Measurements from ENCODE around the gene CKLF.
"Not testable (repeated sequence)": the region's sequence is repeated elsewhere in the genome, so short reads cannot be mapped to it uniquely, and the experiment has no call there.

The CKLF gene

DNA sequence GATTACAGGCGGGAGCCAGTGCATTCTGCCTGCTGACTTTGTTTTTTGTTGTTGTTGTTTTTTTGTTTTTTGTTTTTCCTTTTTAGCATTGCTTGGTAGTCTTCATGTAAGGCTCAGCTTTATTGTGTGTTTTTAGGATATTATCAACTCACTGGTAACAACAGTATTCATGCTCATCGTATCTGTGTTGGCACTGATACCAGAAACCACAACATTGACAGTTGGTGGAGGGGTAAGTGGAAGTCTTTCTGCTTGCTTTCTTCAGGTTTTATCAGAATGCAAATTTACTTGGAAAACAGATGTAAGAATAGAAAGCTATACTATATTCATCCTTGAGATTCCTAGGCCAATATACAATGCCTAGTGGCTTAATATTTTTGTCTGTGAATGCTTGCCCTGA, 10.6 kb downstream of the CKLF start:
- no peaks in the 10 kb centered on the region for H3K9me3 Mint-ChIP-seq
- H3K4me1 Mint-ChIP-seq (ENCODE audit: low read depth): peaks cover 65% of the 10 kb centered on the region
- H3K27ac Mint-ChIP-seq: peak overlapping the region; percentile 65
- peaks cover 69% of the 10 kb centered on the region for H3K36me3 Mint-ChIP-seq (ENCODE audit: low read depth)
- H3K27me3 Mint-ChIP-seq (ENCODE audit: low read depth): no peaks in the 10 kb centered on the region
- no peak for DNase-seq (ENCODE audit: low spot score)
- peak overlapping the region; percentile 51 for H3K4me3 Mint-ChIP-seq

DNA sequence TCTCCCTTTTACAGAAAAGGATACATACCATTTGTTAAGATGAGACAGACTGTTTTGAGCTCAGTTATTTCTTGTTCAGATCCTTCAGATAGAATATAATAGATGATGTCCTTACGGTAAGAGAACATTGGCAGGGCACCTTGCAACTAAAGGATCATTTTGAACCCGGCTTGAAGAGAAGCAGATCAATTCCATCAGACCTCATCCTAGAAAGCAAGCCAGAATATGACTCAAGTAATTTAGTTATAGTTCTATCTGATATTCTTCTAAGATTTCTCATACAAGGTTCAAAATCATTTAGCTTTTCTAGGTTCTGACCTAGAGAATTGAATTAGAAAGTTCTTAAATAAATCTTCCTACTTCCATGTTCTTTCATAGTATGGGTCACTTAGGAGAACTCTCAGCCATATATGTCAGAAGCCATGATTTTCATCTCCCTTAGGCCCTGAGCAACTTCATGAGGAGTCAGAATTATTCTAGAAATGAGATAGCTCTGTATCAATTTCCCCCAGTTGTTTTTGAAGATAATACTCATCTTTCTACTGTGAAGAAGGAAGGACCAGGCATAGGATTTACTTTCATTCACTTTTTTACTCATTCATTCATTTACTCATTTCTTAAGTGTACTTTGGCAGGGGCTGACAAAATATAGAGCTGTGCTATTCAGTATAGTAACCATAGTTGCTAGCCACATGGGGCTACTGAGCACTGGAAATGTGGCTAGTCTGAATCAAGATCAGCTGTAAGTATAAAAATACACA, 11.4 kb downstream of the CKLF start:
- Mint-ChIP-seq H3K9me3 (no peaks in the 10 kb centered on the region), H3K4me1 (ENCODE audit: low read depth) (peaks cover 58% of the 10 kb centered on the region), H3K4me3 (no peak overlapping the region), H3K27ac (peak overlapping the region; percentile 29), H3K36me3 (ENCODE audit: low read depth) (peaks cover 64% of the 10 kb centered on the region), H3K27me3 (ENCODE audit: low read depth) (no peaks in the 10 kb centered on the region)
- DNase-seq (ENCODE audit: low spot score): no peak

DNA sequence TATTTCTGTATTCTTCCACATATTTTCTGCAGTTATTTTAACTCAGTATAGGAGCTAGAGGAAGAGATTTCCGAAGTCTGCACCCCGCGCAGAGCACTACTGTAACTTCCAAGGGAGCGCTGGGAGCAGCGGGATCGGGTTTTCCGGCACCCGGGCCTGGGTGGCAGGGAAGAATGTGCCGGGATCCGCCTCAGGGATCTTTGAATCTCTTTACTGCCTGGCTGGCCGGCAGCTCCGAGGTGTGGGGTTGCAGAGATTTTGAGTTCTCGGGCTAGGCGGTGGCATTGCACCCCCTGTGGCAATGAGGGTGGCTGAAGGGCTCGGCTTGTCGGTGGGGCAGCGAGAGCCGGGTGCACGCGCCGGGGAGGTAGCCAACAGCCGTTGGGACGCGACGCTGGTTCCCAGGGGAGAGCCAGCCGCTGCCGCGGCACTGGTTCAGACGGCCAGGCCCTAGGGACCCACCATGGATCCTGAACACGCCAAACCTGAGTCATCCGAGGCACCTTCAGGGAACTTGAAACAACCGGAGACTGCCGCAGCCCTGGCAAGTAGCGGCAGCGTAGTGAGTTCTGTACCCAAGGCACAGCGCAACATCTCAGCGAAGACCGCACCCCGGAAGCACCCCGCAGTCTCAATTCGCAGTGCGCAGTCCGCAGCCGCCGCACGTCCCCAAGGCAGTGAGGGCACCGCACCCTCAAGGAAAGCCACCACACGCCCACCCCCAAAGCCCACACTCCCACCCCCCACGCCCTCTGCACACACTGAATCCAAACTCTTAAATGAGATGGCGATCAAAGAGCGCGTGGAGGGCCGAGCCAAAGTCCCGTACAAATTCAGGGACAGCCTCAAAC, 13.9 kb downstream of the CKLF start, which contains the start of gene CMTM1:
Gene CMTM1 (plus strand): TSS at position 389 of the 851 bp plus-strand sequence. CDS start 75 bp downstream, at position 464.
- no peak within 1 kb of the TSS for H3K27ac Mint-ChIP-seq
- H3K36me3 Mint-ChIP-seq (ENCODE audit: low read depth): peaks cover 50% of the 10 kb centered on the region
- no peak for DNase-seq (ENCODE audit: low spot score)
- no peaks in the 10 kb centered on the region for H3K9me3 Mint-ChIP-seq
- peaks cover 35% of the 10 kb centered on the region for H3K4me1 Mint-ChIP-seq (ENCODE audit: low read depth)
- H3K4me3 Mint-ChIP-seq: no peak within 1 kb of the TSS
- H3K27me3 Mint-ChIP-seq (ENCODE audit: low read depth): no peaks in the 10 kb centered on the region

DNA sequence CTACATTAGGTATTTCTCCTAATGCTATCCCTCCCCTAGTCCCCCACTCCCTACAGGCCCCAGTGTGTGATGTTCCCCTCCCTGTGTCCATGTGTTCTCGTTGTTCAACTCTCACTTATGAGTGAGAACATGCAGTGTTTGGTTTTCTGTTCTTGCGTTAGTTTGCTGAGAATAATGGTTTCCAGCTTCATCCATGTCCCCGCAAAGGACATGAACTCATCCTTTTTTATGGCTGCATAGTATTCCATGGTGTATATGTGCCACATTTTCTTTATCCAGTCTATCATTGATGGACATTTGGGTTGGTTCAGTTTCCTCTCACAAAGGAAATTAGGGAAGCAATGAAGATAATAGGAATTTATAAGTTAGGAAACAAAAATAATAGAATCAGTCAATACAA, 14.9 kb downstream of the CKLF start:
- Mint-ChIP-seq H3K4me1 (ENCODE audit: low read depth) (peaks cover 28% of the 10 kb centered on the region), H3K36me3 (ENCODE audit: low read depth) (peaks cover 46% of the 10 kb centered on the region)
- not testable (repeated sequence) for H3K27me3 Mint-ChIP-seq (ENCODE audit: low read depth); H3K9me3 Mint-ChIP-seq; H3K27ac Mint-ChIP-seq; DNase-seq (ENCODE audit: low spot score); H3K4me3 Mint-ChIP-seq

DNA sequence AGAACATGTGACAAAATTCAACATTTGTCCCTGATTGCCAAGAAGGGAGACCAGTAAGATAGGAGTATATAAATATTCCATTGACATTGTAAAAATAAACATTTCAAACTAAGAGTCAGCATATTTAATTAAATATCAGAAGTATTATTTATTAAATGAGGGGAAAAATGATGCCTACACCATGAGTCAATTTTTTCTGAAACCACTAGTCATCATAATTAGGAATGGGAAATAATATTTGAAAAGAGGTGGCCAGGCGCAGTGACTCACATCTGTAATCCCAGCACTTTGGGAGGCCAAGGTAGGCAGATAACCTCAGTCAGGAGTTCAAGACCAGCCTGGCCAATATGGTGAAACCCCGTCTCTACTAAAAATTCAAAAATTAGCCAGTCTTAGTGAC, 16.0 kb downstream of the CKLF start:
- no peak for DNase-seq (ENCODE audit: low spot score)
- Mint-ChIP-seq H3K27me3 (ENCODE audit: low read depth) (no peaks in the 10 kb centered on the region), H3K9me3 (no peaks in the 10 kb centered on the region), H3K27ac (no peak overlapping the region), H3K4me1 (ENCODE audit: low read depth) (peaks cover 24% of the 10 kb centered on the region), H3K36me3 (ENCODE audit: low read depth) (peaks cover 41% of the 10 kb centered on the region), H3K4me3 (no peak overlapping the region)

DNA sequence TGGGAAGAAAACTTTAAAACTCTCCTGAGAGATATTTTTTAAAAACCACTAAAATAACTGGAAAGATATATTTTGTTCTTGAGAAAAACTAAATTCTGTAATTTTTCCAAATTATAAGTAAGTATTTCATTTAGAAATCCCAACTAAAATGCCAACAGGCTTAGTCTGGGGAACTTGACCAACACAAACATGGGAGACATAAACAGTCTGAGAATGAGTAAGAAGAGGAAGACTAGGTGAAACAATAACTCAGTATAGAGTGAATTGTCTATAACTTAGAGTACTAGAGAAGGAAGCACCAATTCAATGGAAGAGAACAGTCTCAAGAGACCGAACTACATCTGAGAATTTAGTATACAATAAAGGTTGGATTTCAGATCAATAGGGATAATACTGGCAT, 16.8 kb downstream of the CKLF start:
- no peak for DNase-seq (ENCODE audit: low spot score)
- Mint-ChIP-seq H3K27ac (no peak overlapping the region), H3K4me1 (ENCODE audit: low read depth) (peaks cover 17% of the 10 kb centered on the region), H3K36me3 (ENCODE audit: low read depth) (peaks cover 35% of the 10 kb centered on the region), H3K27me3 (ENCODE audit: low read depth) (no peaks in the 10 kb centered on the region), H3K9me3 (no peaks in the 10 kb centered on the region), H3K4me3 (no peak overlapping the region)

DNA sequence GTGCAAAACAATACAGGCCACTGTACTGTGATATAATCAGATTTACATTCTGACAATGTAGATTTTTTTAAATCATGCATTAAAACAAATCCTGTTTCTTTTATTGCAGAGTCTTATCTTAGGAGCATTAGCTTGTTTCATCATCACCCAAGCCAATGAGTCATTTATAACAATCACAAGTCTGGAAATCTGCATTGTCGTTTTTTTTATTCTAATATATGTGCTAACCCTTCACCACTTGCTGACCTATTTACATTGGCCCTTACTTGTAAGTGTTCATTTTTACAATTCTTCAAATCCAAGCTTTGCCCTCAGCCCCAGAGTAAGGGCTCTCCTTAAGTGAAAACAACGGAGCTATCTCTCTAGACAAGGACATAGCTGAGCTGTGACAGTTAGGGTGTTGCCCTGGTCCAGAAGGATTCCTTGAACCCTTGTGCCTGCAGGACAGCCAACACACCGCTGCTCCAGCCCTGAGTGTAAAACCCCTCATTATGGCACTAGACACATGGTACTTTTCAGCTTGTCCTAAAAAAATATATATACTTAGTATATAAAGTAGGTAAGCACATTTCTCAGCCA, 17.5 kb downstream of the CKLF start:
- DNase-seq (ENCODE audit: low spot score): no peak
- Mint-ChIP-seq H3K27me3 (ENCODE audit: low read depth) (no peaks in the 10 kb centered on the region), H3K4me1 (ENCODE audit: low read depth) (peaks cover 17% of the 10 kb centered on the region), H3K4me3 (no peak overlapping the region), H3K36me3 (ENCODE audit: low read depth) (peaks cover 36% of the 10 kb centered on the region), H3K9me3 (no peaks in the 10 kb centered on the region), H3K27ac (no peak overlapping the region)

DNA sequence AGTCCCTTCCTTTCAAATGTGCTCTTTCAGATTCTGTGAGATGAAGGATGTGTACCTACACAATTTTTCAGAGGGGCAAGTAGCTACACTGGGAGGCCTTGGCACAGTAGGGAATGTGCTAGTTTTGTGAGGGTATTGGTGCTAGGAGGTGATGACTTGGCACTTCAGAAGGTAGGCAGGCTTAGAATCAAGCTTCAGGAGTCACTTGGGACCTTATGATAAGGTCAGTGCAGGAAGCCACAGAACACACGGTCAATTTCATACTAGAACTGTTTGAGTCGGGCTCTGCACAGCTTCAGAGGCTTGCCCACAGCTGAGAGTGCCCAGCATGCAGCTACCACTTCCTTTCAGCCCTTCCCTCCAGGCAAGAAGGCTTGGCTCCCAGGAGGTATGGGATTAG, 20.0 kb downstream of the CKLF start:
- Mint-ChIP-seq H3K27me3 (ENCODE audit: low read depth) (peaks cover 4% of the 10 kb centered on the region), H3K36me3 (ENCODE audit: low read depth) (peaks cover 19% of the 10 kb centered on the region), H3K9me3 (no peaks in the 10 kb centered on the region), H3K4me1 (ENCODE audit: low read depth) (peaks cover 16% of the 10 kb centered on the region), H3K27ac (no peak overlapping the region), H3K4me3 (no peak overlapping the region)
- no peak for DNase-seq (ENCODE audit: low spot score)

DNA sequence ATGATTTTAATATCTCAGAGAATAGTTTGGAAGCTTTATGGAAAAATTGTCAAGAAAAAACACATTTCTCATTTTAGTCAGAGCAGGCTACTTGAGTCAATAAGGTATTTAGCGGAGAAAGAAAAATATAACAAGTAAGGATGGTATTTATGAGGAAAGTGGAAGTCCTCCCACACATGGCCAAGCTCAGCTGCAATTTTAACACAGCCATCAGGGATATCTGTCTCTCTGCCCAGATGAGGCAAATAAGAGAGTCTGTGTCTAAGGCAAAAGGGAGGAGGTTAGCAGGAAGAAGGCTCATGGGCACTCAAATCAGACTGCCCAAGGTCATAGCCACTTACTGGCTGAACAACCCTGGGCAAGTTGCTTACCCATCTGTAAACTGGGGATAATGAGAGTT, 21.7 kb downstream of the CKLF start:
- Mint-ChIP-seq H3K4me1 (ENCODE audit: low read depth) (peaks cover 13% of the 10 kb centered on the region), H3K9me3 (no peaks in the 10 kb centered on the region), H3K27ac (no peak overlapping the region), H3K36me3 (ENCODE audit: low read depth) (peaks cover 20% of the 10 kb centered on the region), H3K27me3 (ENCODE audit: low read depth) (peaks cover 21% of the 10 kb centered on the region), H3K4me3 (no peak overlapping the region)
- no peak for DNase-seq (ENCODE audit: low spot score)

DNA sequence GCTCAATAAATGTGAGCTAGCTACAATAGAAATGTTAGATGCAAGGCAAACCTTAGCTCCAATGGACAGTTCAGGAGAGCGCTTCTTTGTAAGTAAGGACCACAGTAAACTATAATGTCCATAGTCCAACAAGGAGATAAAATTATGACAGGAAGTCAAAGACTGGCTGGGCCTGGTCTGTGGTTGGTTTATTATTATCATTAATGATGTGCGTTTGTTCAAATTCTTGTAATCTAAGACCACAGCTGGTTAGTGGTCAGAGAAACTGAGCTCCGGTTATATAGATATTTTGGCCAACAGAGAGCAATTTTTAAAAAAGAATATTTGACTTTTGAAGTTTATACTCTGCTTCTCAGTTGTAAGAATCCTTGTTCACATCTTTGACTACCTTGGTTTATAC, 22.2 kb downstream of the CKLF start:
- Mint-ChIP-seq H3K4me1 (ENCODE audit: low read depth) (peaks cover 13% of the 10 kb centered on the region), H3K9me3 (no peaks in the 10 kb centered on the region), H3K4me3 (no peak overlapping the region), H3K36me3 (ENCODE audit: low read depth) (peaks cover 22% of the 10 kb centered on the region), H3K27me3 (ENCODE audit: low read depth) (peaks cover 23% of the 10 kb centered on the region), H3K27ac (no peak overlapping the region)
- DNase-seq (ENCODE audit: low spot score): no peak

DNA sequence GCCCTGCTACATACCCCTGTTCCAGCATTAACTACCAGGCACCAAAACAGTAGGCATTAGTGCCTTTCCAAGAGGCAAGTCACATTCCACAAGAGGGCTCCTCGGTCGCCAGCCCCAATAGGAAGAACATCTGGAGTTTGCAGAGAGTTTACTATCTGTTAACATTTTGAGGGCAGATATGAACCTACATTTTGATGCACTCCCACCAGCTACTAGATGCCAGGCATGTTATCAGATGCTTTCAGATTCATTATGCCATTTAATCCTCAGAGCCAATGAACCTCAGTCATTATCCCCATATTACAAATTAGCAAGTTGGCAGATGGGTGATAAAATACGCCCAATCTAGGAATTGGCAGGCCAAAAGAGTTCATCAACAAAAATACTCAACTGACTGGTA, 22.7 kb downstream of the CKLF start:
- H3K27me3 Mint-ChIP-seq (ENCODE audit: low read depth): peaks cover 28% of the 10 kb centered on the region
- H3K4me3 Mint-ChIP-seq: no peak overlapping the region
- no peak for DNase-seq (ENCODE audit: low spot score)
- no peak overlapping the region for H3K27ac Mint-ChIP-seq
- H3K9me3 Mint-ChIP-seq: no peaks in the 10 kb centered on the region
- H3K4me1 Mint-ChIP-seq (ENCODE audit: low read depth): peaks cover 13% of the 10 kb centered on the region
- peaks cover 22% of the 10 kb centered on the region for H3K36me3 Mint-ChIP-seq (ENCODE audit: low read depth)

DNA sequence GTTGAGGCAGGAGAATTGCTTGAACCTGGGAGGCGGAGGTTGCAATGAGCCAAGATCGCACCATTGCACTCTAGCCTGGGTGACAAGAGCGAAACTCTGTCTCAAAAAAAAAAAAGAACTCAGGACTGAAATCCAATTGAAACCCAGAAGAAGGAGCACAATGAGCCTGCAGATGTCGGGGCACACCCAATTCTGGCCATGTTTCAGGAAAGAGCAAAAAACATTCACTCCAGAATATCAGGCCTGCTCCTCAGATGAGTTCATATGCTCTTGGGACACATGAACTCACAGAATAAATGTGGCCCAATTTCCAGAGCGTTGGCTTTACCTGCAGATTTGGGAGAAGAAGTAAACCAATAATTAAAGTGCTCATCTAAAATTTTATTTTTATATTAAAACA, 23.9 kb downstream of the CKLF start:
- H3K9me3 Mint-ChIP-seq: no peaks in the 10 kb centered on the region
- H3K4me1 Mint-ChIP-seq (ENCODE audit: low read depth): peaks cover 17% of the 10 kb centered on the region
- H3K4me3 Mint-ChIP-seq: no peak overlapping the region
- DNase-seq (ENCODE audit: low spot score): no peak
- H3K27me3 Mint-ChIP-seq (ENCODE audit: low read depth): peaks cover 30% of the 10 kb centered on the region
- no peak overlapping the region for H3K27ac Mint-ChIP-seq
- peaks cover 22% of the 10 kb centered on the region for H3K36me3 Mint-ChIP-seq (ENCODE audit: low read depth)

DNA sequence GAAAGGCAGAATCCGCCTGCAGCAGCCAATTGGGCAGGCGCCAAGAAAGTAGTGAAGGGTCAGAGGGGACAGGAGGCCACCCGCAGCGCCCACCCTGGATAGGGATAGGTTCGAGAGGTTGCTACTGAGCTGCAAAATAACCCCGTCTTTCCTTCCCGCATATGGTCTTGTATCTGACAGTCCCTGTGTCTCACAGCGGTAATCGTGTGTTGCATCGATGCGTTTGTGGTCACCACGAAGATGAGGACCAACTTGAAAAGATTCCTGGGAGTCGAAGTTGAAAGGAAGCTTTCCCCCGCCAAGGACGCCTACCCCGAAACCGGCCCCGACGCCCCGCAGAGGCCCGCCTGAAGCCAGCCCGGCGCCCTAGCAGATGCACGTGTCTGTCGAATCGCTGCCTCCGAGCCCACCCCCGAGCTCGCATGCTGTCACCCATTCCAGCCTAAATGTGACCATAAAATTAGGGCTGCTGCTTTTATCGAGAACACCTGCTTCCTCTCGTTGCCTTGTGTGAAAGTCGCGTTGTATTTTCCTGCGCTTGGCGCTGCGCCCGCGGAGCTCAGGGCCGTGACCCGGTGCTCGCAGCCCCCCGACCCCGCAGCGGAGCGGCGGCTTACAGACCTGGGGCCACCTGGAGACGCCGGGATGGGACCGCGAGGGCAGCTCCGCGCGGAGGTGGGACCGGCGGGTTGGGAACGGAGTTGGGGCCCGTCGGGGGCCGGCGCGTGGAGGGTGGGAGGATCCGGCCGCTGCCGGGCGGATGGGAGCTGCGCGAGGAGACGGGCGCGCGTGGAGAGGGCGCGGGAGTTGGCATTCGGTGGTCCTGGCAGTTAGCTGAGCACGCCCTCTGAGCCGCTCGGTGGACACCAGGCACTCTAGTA, 26.5 kb downstream of the CKLF start, which contains the start of gene CMTM2:
Gene CMTM2 (plus strand): TSS at position 813 of the 881 bp plus-strand sequence. CDS start 145 bp downstream, outside the sequence.
- H3K9me3 Mint-ChIP-seq: no peaks in the 10 kb centered on the region
- peak within 1 kb of the TSS; percentile 21 for H3K4me3 Mint-ChIP-seq
- peaks cover 25% of the 10 kb centered on the region for H3K36me3 Mint-ChIP-seq (ENCODE audit: low read depth)
- H3K27me3 Mint-ChIP-seq (ENCODE audit: low read depth): peaks cover 30% of the 10 kb centered on the region
- peaks cover 10% of the 10 kb centered on the region for H3K4me1 Mint-ChIP-seq (ENCODE audit: low read depth)
- no peak within 1 kb of the TSS for H3K27ac Mint-ChIP-seq
- no peak for DNase-seq (ENCODE audit: low spot score)

Data from T-helper 2 cell treated with Interferon-gamma antibody and Interleukin-4, amounts not matched to agents 5 μg/mL and 100 μg/mL, for 36 hours (primary cell).